DOHH2 (cell line): ENCODE measurements around the gene ORC1.

Experiments used
- H3F3A ChIP-seq: fragments of 200-600 bp; sonication (generic), shearing (Covaris generic); 2 replicates; pipeline ENCODE4 v1.6.0; 2016; ENCODE audit warnings: antibody characterized with exemption, mild to moderate bottlenecking; ENCODE audit not compliant: control insufficient read depth, insufficient read depth
- H3K27ac ChIP-seq: fragments of 200-600 bp; sonication (generic); 2 replicates; pipeline ENCODE4 v1.5.1; 2014; ENCODE audit warnings: low read depth, mild to moderate bottlenecking, low read length, moderate library complexity
- H3K27me3 ChIP-seq: fragments of 200-600 bp; sonication (generic); 2 replicates; pipeline ENCODE4 v1.6.1; 2014; ENCODE audit warnings: mild to moderate bottlenecking, low read length, mixed read lengths; ENCODE audit not compliant: control insufficient read depth
- H3K36me3 ChIP-seq: fragments of 200-600 bp; sonication (generic); 2 replicates; pipeline ENCODE4 v1.6.1; 2014; ENCODE audit warnings: mild to moderate bottlenecking, low read length, moderate library complexity, mixed read lengths; ENCODE audit not compliant: control insufficient read depth
- H3K4me1 ChIP-seq: fragments of 200-600 bp; sonication (generic); 2 replicates; pipeline ENCODE4 v1.6.1; 2014; ENCODE audit warnings: mild to moderate bottlenecking, low read length, mixed read lengths; ENCODE audit not compliant: control insufficient read depth
- H3K4me2 ChIP-seq: fragments of 200-600 bp; sonication (generic); 2 replicates; pipeline ENCODE4 v1.6.0; 2014; ENCODE audit warnings: mild to moderate bottlenecking, low read length, moderate library complexity
- H3K4me3 ChIP-seq: fragments of 200-600 bp; sonication (generic); 2 replicates; pipeline ENCODE4 v1.5.1; 2014; ENCODE audit warnings: mild to moderate bottlenecking, low read length, mixed read lengths
- H3K79me2 ChIP-seq: fragments of 200-600 bp; sonication (generic); 2 replicates; pipeline ENCODE4 v1.6.1; 2014; ENCODE audit warnings: mild to moderate bottlenecking, low read length, mixed read lengths; ENCODE audit not compliant: control insufficient read depth
- H3K9me2 ChIP-seq: fragments of 200-600 bp; sonication (generic); replicated peaks from 2 replicates; pipeline ENCODE4 v1.6.1; 2014; ENCODE audit warnings: mild to moderate bottlenecking, low read length, mixed read lengths; ENCODE audit not compliant: control insufficient read depth
- H3K9me3 ChIP-seq: fragments of 200-600 bp; sonication (generic); 2 replicates; pipeline ENCODE4 v1.6.1; 2014; ENCODE audit warnings: antibody characterized with exemption, low read length, mixed read lengths; ENCODE audit not compliant: control insufficient read depth, insufficient read depth
- H4K20me1 ChIP-seq: fragments of 200-600 bp; sonication (generic); 2 replicates; pipeline ENCODE4 v1.6.0; 2014; ENCODE audit warnings: low read depth, mild to moderate bottlenecking, antibody characterized with exemption, low read length, moderate library complexity; ENCODE audit not compliant: control insufficient read depth, insufficient read depth
- CTCF ChIP-seq: fragments of 200-600 bp; sonication (generic); IDR thresholded peaks from one replicate; pipeline ENCODE4 v1.5.1; 2014; ENCODE audit warnings: antibody characterized with exemption, mild to moderate bottlenecking, low read depth, low read length; ENCODE audit not compliant: poor library complexity, severe bottlenecking
- EZH2phosphoT487 ChIP-seq: fragments of 200-600 bp; sonication (generic); IDR thresholded peaks from 2 replicates; pipeline ENCODE4 v1.6.1; 2017; ENCODE audit warnings: borderline replicate concordance, mild to moderate bottlenecking, antibody characterized with exemption, low read length, moderate library complexity, mixed read lengths

ORC1 gene

GRCh38 chr1:52424231-52424636, 20.0 kb upstream of the ORC1 start:
- Histone ChIP-seq H3K9me3 (no peaks in the 10 kb centered on the region), H3K27me3 (no peaks in the 10 kb centered on the region), H3F3A (peaks cover 31% of the 10 kb centered on the region), H3K4me1 (peaks cover 6% of the 10 kb centered on the region; the same call in 1 of the 2 replicates), H3K9me2 (no peaks in the 10 kb centered on the region), H4K20me1 (no peaks in the 10 kb centered on the region), H3K36me3 (peaks cover 63% of the 10 kb centered on the region), H3K27ac (no peak overlapping the region), H3K79me2 (no peaks in the 10 kb centered on the region), H3K4me2 (no peak overlapping the region), H3K4me3 (no peak overlapping the region)
- TF ChIP-seq EZH2phosphoT487, result no peak
- TF ChIP-seq CTCF, result no peak

GRCh38 chr1:52423771-52424170, 19.5 kb upstream of the ORC1 start:
- TF ChIP-seq CTCF (no peak), EZH2phosphoT487 (no peak)
- H3K9me3 ChIP-seq, result no peaks in the 10 kb centered on the region
- H3K27me3 ChIP-seq, result no peaks in the 10 kb centered on the region
- no peak overlapping the region for H3K27ac ChIP-seq
- H3K4me1 ChIP-seq, result peaks cover 6% of the 10 kb centered on the region; the same call in 1 of the 2 replicates
- no peaks in the 10 kb centered on the region for H3K79me2 ChIP-seq
- H3K4me3 ChIP-seq, result no peak overlapping the region
- H3F3A ChIP-seq, result peaks cover 31% of the 10 kb centered on the region
- H3K9me2 ChIP-seq, result no peaks in the 10 kb centered on the region
- H4K20me1 ChIP-seq, result no peaks in the 10 kb centered on the region
- H3K4me2 ChIP-seq, result no peak overlapping the region
- H3K36me3 ChIP-seq, result peaks cover 66% of the 10 kb centered on the region

DNA sequence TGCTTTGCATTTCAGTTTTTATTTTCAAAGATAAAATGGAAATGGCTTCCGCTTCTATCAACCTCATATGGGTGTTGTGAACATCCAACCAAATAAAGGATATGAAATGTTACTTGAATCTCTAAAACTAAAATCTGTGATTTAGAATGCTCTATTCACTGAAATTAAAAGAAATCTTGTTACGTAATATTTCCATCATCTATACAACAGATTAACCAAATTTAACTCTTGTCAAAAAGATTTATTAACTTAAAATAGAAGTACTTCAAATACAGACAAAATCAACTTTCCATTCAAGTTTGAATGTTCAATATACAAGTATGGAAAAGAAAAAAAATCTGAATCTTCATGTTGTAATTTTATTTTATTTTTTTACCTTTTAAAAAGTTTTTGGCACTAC, 18.8 kb upstream of the ORC1 start:
- no peaks in the 10 kb centered on the region for H3K9me3 ChIP-seq
- H3K4me2 ChIP-seq, result no peak overlapping the region
- peaks cover 33% of the 10 kb centered on the region for H3F3A ChIP-seq
- H3K36me3 ChIP-seq, result peaks cover 73% of the 10 kb centered on the region
- no peaks in the 10 kb centered on the region for H3K79me2 ChIP-seq
- TF ChIP-seq EZH2phosphoT487 (no peak), CTCF (no peak)
- H3K9me2 ChIP-seq, result no peaks in the 10 kb centered on the region
- no peak overlapping the region for H3K4me3 ChIP-seq
- H3K4me1 ChIP-seq, result peaks cover 6% of the 10 kb centered on the region; the same call in 1 of the 2 replicates
- no peaks in the 10 kb centered on the region for H3K27me3 ChIP-seq
- H3K27ac ChIP-seq, result no peak overlapping the region
- no peaks in the 10 kb centered on the region for H4K20me1 ChIP-seq
